ENCODE results near the gene MPZL2.

- TF ChIP-seq POLR2A (IDR thresholded peaks at IDR 0.05) (no peak), CTCF (IDR thresholded peaks at IDR 0.05 in 4 of 5, conservative IDR thresholded peaks at IDR 0.05 in 1 of 5) (no peak)
Measured at GRCh38 chr11:118282606-118283005, 18.5 kb upstream of the MPZL2 start.

Measured in gastrocnemius medialis (tissue), 4 donors.